Mammary epithelial cell (primary cell): Measurements from ENCODE around the gene PPM1E.

Experiments
- EZH2 ChIP-seq: IDR thresholded peaks from 2 replicates; pipeline ENCODE4 v1.6.1; 2012; ENCODE audit warnings: low read length, inconsistent platforms, borderline replicate concordance
- TF ChIP-seq, protein P1 (sequence below), 2 donors: IDR thresholded peaks in 1 of 2; conservative IDR thresholded peaks in 1 of 2; 2 replicates each; pipeline ENCODE4 v1.5.1; 2011 to 2012; ENCODE audit warnings: inconsistent platforms in 2 of 2, low read length in 2 of 2, mild to moderate bottlenecking in 2 of 2, control low read depth in 1 of 2, low read depth in 1 of 2; ENCODE audit not compliant: insufficient read depth in 1 of 2; ENCODE audit errors: extremely low read depth in 1 of 2

DNA sequence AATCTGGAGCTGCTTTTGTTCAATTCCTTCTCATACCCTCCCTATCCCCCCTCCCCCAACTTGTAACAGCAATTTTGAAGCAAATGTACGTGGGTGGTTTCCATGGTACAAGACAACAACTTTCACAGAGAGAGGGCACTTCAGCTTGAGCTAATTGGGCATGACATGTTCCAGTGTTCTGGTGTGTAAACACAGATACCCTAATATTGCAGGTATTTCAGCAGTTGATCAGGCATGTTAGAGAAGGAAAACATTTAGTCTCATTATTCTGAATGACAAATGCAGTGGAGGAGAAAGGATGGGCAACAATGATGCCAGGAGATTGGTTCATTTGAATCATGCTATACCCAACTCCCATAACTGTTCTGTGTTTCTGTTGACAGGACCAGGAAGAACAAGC, 213.5 kb downstream of the PPM1E start:
- TF ChIP-seq, protein P1, sequence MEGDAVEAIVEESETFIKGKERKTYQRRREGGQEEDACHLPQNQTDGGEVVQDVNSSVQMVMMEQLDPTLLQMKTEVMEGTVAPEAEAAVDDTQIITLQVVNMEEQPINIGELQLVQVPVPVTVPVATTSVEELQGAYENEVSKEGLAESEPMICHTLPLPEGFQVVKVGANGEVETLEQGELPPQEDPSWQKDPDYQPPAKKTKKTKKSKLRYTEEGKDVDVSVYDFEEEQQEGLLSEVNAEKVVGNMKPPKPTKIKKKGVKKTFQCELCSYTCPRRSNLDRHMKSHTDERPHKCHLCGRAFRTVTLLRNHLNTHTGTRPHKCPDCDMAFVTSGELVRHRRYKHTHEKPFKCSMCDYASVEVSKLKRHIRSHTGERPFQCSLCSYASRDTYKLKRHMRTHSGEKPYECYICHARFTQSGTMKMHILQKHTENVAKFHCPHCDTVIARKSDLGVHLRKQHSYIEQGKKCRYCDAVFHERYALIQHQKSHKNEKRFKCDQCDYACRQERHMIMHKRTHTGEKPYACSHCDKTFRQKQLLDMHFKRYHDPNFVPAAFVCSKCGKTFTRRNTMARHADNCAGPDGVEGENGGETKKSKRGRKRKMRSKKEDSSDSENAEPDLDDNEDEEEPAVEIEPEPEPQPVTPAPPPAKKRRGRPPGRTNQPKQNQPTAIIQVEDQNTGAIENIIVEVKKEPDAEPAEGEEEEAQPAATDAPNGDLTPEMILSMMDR (conservative IDR thresholded peaks at IDR 0.05 in 1 of 2, IDR thresholded peaks at IDR 0.05 in 1 of 2; ENCODE audit: extremely low read depth in 1 of 2, insufficient read depth in 1 of 2, low read depth in 1 of 2, low read length in 2 of 2), result no peak
- no peak for TF ChIP-seq EZH2
